ENCODE data around the gene AP4S1.

AP4S1 gene

DNA sequence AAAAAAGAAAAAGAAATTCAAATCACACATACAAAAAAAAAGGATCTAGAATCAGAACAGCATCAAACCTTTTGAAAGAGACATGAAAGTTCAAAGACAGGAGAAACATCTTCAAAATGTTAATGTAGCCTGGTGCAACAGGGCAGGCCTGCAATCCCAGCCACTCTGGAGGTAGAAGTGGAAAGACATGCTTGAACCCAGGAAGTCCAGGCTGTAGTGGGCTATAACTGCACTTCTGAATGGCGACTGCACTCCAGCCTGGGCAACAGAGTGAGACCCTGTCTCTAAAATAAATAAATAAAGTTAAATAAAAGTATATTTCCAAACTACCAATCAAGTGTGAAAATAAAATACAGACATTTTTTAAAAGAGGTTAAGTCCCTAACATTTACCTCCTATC is 18.7 kb upstream of the AP4S1 start:
- DNase-seq (ENCODE audit: low read depth, low spot score) = no peak

DNA sequence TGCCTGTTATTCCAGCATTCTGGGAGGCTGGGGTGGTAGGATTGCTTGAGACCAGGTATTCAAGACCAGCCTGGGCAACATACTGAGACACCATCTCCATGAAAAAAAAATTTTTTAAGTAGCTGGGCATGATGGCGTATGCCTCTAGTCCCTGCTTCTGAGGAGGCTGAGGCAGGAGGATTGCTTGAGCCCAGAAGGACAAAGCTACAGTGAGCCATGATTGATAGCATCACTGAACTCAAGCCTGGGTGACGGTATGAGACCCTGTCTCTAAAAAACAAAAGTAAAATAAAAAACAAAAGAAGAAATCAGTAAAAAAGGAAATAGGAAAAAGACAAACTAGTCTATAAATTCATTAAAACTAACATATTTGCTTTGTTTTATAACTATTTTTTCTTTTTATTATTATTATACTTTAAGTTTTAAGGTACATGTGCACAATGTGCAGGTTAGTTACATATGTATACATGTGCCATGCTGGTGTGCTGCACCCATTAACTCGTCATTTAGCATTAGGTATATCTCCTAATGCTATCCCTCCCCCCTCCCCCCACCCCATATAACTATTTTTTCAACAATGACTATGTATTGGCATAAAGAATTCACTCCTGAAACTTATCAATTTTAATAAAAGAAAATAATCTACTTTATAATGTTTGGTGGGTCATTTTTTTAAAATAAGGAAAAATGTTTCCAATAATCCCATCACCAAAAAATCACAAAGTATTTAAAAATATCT is 15.4 kb upstream of the AP4S1 start:
- no peak for DNase-seq (ENCODE audit: low read depth, low spot score)

GRCh38 chr14:31010935-31011334 is 14.5 kb upstream of the AP4S1 start:
- DNase-seq (ENCODE audit: low read depth, low spot score) = no peak

- no peak for DNase-seq (ENCODE audit: low read depth, low spot score)
Measured at GRCh38 chr14:31013841-31014240, 11.6 kb upstream of the AP4S1 start.

GRCh38 chr14:31018057-31018645 is 7.3 kb upstream of the AP4S1 start:
- no peak for DNase-seq (ENCODE audit: low read depth, low spot score)

- no peak for DNase-seq (ENCODE audit: low read depth, low spot score)
Measured at GRCh38 chr14:31020834-31021575, 4.4 kb upstream of the AP4S1 start.

GRCh38 chr14:31021576-31021949 is 3.9 kb upstream of the AP4S1 start:
- DNase-seq (ENCODE audit: low read depth, low spot score) = no peak

GRCh38 chr14:31022386-31022785 is 3.1 kb upstream of the AP4S1 start:
- DNase-seq (ENCODE audit: low read depth, low spot score) = no peak

- DNase-seq (ENCODE audit: low read depth, low spot score) = no peak
Measured at GRCh38 chr14:31024010-31024480, 1.4 kb upstream of the AP4S1 start.

- DNase-seq (ENCODE audit: low read depth, low spot score) = no peak
Measured at GRCh38 chr14:31024577-31025366, 677 bp upstream of the AP4S1 start.

- no peak for DNase-seq (ENCODE audit: low read depth, low spot score)
Measured at GRCh38 chr14:31026077-31026449, 614 bp downstream of the AP4S1 start, which contains the start of gene STRN3. Gene STRN3 (minus strand): TSS chr14:31026379. CDS start chr14:31026185, 194 bp downstream.

DNA sequence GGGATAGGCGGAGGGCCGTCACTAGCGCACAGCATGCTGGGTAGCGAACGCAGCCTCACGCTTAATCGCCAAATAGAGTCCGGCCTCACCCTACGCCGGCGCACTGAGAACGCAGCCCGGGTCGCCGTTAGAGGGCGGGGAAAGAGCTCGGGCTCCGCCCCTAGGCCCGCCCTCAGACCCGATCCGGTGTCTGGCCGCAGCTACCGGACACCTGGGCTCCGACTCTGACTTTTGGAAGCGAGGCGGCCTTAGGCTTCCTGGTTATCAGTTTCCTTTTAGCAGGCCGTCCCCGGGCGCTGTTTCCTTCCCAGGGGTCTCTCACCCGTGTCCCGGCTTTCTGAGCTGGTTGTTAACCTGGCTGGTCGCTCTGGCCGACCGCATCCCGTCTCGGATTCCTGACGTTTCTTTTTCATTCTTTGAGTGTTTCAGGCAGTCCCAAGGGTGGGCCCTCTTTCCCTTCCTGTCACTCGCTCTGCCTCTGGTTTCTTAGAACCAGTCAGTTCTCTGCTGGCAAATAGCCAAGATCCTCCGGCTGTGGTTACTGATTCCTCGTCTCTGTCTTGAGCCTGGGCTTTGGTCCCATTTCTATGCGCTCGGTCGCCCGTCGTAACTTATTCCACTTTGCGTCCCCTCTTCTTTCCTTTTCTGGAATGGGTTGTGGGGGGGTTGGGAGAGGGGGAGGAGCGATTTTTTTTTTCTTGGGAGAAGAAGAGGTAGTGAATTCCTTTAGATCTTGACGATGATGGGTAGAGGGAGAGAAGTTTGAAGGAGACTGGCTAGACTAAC is 1.2 kb downstream of the AP4S1 start:
- peak; percentile 80 for DNase-seq (ENCODE audit: low read depth, low spot score)

- no peak for DNase-seq (ENCODE audit: low read depth, low spot score)
Measured at GRCh38 chr14:31027847-31028246, 2.4 kb downstream of the AP4S1 start.

DNA sequence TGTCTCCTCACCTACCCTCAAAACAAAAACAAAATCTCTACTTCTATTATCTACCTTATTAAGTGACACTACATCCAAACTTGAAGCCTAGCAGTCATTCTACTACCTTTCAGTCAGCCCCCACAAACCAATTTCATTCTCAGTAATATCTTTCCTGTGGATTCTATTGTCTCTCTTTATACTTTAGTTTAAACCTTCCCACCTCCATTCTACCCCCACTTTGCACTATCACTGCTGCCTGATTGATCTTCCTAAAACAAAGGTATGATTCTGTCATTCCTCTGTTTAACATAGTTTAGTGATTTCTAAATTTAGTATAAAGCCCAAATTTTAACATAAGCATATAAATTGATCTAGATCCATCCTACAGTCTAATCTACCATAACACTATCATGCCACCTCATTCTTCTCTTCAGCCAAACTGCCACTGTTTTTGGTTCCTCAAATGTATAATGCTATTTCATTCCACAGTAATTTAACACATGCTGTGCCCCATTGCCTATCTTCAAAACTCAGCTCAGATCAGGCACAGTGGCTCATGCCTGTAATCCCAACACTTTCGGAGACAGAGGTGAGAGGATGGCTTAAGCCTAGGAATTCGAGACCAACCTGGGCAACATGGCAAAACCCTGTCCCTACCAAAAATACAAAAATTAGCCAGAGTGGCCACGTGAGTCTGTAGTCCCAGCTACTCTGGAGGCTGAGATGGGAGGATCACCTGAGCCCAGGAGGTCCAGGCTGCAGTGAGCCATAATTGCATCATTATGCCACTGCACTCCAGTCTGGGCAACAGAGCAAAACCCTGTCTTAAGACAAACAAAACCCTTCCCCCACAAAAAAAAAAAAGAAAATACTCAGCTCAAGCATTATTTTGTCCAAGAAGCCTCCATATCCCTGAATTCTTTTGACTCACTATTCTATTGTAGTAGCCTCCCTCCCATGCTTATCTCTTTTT is 3.8 kb downstream of the AP4S1 start:
- no peak for DNase-seq (ENCODE audit: low read depth, low spot score)

DNA sequence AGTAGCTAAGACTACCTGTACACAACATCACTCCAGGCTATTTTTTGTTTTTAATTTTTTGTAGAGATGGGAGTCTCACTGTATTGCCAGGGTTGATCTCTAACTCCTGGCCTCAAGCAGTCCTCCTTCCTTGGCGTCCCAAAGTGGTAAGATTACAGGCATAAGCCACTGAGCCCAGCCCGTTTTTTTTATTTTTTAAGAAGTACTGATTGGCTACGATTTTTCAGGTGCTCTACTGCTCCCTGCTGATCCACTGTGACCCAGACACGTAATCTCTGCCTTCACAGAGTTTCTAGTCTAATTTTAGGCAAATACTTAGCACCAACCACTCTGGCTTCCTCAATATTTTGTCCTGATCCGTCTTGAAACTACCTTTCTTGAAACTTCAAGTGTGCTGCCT is 5.0 kb downstream of the AP4S1 start:
- DNase-seq (ENCODE audit: low read depth, low spot score) = no peak

DNA sequence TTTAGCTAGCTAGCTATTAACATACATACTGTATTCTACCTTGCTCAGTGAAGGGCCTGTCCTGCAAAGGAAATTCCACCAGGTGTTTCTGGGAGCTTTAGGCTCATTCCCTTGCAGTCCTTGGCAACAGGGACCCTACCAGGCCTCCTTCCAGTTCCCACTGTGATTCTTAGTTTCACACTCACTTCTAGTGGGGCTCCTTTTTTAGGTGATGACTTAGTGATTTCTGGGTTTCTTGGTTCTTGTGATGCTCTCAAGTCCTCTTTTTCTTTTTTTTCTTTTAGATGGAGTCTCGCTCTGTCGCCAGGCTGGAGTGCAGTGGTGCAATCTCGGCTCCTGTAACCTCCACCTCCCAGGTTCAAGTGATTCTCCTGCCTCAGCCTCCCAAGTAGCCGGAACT is 11.1 kb downstream of the AP4S1 start:
- DNase-seq (ENCODE audit: low read depth, low spot score) = no peak

GRCh38 chr14:31037709-31038221 is 12.3 kb downstream of the AP4S1 start:
- DNase-seq (ENCODE audit: low read depth, low spot score) = no peak

GRCh38 chr14:31038521-31039166 is 13.2 kb downstream of the AP4S1 start:
- DNase-seq (ENCODE audit: low read depth, low spot score) = no peak

GRCh38 chr14:31042300-31042699 is 16.9 kb downstream of the AP4S1 start:
- no peak for DNase-seq (ENCODE audit: low read depth, low spot score)
